ENCODE data around the gene RPN2. TPM values are rescaled to one million over a fixed set of nuclear protein-coding genes. Genes with fewer than 3 reads are reported as not detected.

The RPN2 gene
- total and polyA plus RNA-seq, 2 donors (not counting 1 experiment from before 2014, with no cell fraction given) = 80.2 to 87.3 TPM

GRCh38 chr20:37283530-37284195 lies 104.5 kb downstream of the RPN2 start:
- Mint-ChIP-seq H3K27ac (no peak overlapping the region), H3K4me1 (peaks cover under 1% of the 10 kb centered on the region), H3K27me3 (no peaks in the 10 kb centered on the region), H3K4me3 (no peak overlapping the region), H3K9me3 (ENCODE audit: insufficient read depth) (no peaks in the 10 kb centered on the region)
- H3K27me3 ChIP-seq (replicated peaks in 1 of 4; ENCODE audit: control extremely low read depth in 1 of 4, control insufficient read depth in 3 of 4, insufficient read depth in 4 of 4, low read length in 3 of 4) = no peaks in the 10 kb centered on the region
- WGBS (ENCODE audit: insufficient coverage) = 96% methylated on average over 9 of the region's 9 CpGs
- intact Hi-C loops (cut with micrococcal nuclease) = no loop called here
- H3K4me2 ChIP-seq (replicated peaks; ENCODE audit: low read depth, low read length, poor library complexity, severe bottlenecking) = no peak overlapping the region
- H3K9me3 ChIP-seq (ENCODE audit: control extremely low read depth in 1 of 3, control insufficient read depth in 2 of 3, insufficient read depth in 1 of 3, low read length in 2 of 3) = no peaks in the 10 kb centered on the region
- H3K4me1 ChIP-seq (ENCODE audit: control insufficient read depth in 2 of 2, insufficient read depth in 2 of 2, low read length in 2 of 2) = peaks cover under 1 to 2% of the 10 kb centered on the region in 2 donors
- no peak overlapping the region for H3K27ac ChIP-seq (ENCODE audit: low read length in 2 of 2)
- no peaks in the 10 kb centered on the region for H4K20me1 ChIP-seq (ENCODE audit: control insufficient read depth, insufficient read depth, low read length, poor library complexity, severe bottlenecking)
- H3K36me3 ChIP-seq (replicated peaks in 1 of 2; ENCODE audit: control extremely low read depth in 1 of 2, control insufficient read depth in 1 of 2, extremely low read depth in 1 of 2, insufficient read depth in 2 of 2, low read length in 1 of 2) = no peaks in the 10 kb centered on the region
- ChIA-PET POLR2A (no interaction called here), CTCF (no interaction called here)
- H3K4me3 ChIP-seq (ENCODE audit: control extremely low read depth in 1 of 5, extremely low read depth in 1 of 5, insufficient read depth in 1 of 5, low read depth in 2 of 5, low read length in 4 of 5) = no peak overlapping the region
- H3K9ac ChIP-seq (ENCODE audit: low read length) = no peak overlapping the region
- peaks cover under 1% of the 10 kb centered on the region for H3K79me2 ChIP-seq (ENCODE audit: control insufficient read depth, insufficient read depth, low read length)
- no peak overlapping the region for H2AFZ ChIP-seq (ENCODE audit: insufficient read depth, low read depth, low read length, poor library complexity, severe bottlenecking)
- ATAC-seq (ENCODE audit: low read depth) (no peak), DNase-seq (no peak)
- TF ChIP-seq CTCF (IDR thresholded peaks at IDR 0.05) = no peak
- no peak for TF ChIP-seq EZH2 (IDR thresholded peaks at IDR 0.05; ENCODE audit: borderline replicate concordance, insufficient read depth, low read depth, low read length, poor library complexity, severe bottlenecking)

GRCh38 chr20:37284691-37285161 lies 105.6 kb downstream of the RPN2 start:
- Histone ChIP-seq H3K4me1 (ENCODE audit: control insufficient read depth in 2 of 2, insufficient read depth in 2 of 2, low read length in 2 of 2) (peaks cover 3 to 7% of the 10 kb centered on the region in 2 donors), H3K27ac (ENCODE audit: low read length in 2 of 2) (no peak overlapping the region), H3K4me2 (replicated peaks; ENCODE audit: low read depth, low read length, poor library complexity, severe bottlenecking) (no peak overlapping the region), H3K9me3 (ENCODE audit: control extremely low read depth in 1 of 3, control insufficient read depth in 2 of 3, insufficient read depth in 1 of 3, low read length in 2 of 3) (no peaks in the 10 kb centered on the region), H3K4me3 (ENCODE audit: control extremely low read depth in 1 of 5, extremely low read depth in 1 of 5, insufficient read depth in 1 of 5, low read depth in 2 of 5, low read length in 4 of 5) (no peak overlapping the region), H4K20me1 (ENCODE audit: control insufficient read depth, insufficient read depth, low read length, poor library complexity, severe bottlenecking) (no peaks in the 10 kb centered on the region), H3K36me3 (replicated peaks in 1 of 2; ENCODE audit: control extremely low read depth in 1 of 2, control insufficient read depth in 1 of 2, extremely low read depth in 1 of 2, insufficient read depth in 2 of 2, low read length in 1 of 2) (no peaks in the 10 kb centered on the region), H3K27me3 (replicated peaks in 1 of 4; ENCODE audit: control extremely low read depth in 1 of 4, control insufficient read depth in 3 of 4, insufficient read depth in 4 of 4, low read length in 3 of 4) (no peaks in the 10 kb centered on the region), H2AFZ (ENCODE audit: insufficient read depth, low read depth, low read length, poor library complexity, severe bottlenecking) (no peak overlapping the region), H3K79me2 (ENCODE audit: control insufficient read depth, insufficient read depth, low read length) (peaks cover 11% of the 10 kb centered on the region), H3K9ac (ENCODE audit: low read length) (no peak overlapping the region)
- Mint-ChIP-seq H3K27ac (no peak overlapping the region), H3K9me3 (ENCODE audit: insufficient read depth) (no peaks in the 10 kb centered on the region), H3K4me3 (no peak overlapping the region), H3K27me3 (no peaks in the 10 kb centered on the region), H3K4me1 (peaks cover 5% of the 10 kb centered on the region)
- DNase-seq (no peak), ATAC-seq (ENCODE audit: low read depth) (no peak)
- CTCF ChIA-PET = interaction anchor here (1.1 kb wide), 1 partner anchor 13 kb away, joined by 3 read pairs; no protein-coding TSS in a partner anchor
- TF ChIP-seq CTCF (IDR thresholded peaks at IDR 0.05) (no peak), EZH2 (IDR thresholded peaks at IDR 0.05; ENCODE audit: borderline replicate concordance, insufficient read depth, low read depth, low read length, poor library complexity, severe bottlenecking) (no peak)
- WGBS (ENCODE audit: insufficient coverage) = 94% methylated on average over 5 of the region's 6 CpGs
- POLR2A ChIA-PET = no interaction called here
- intact Hi-C loops (cut with micrococcal nuclease) = no loop called here

All from B cell (primary cell).